Activated CD4-positive, alpha-beta T cell treated with anti-CD3 and anti-CD28 coated beads for 48 hours (primary cell): Measurements from ENCODE around the gene MEST.
"Not testable (repeated sequence)": the region's sequence is repeated elsewhere in the genome, so short reads cannot be mapped to it uniquely, and the experiment has no call there.

Experiments used
- DNase-seq: peaks from one replicate; pipeline ENCODE4 v3.0.0-alpha.2; 2020

Gene MEST

GRCh38 chr7:130491841-130492522 lies at the start of gene MEST:
Gene MEST, plus strand, starts transcription at chr7:130492085. Its CDS starts 229 bp downstream, at chr7:130492314.
- DNase-seq: no peak

- DNase-seq: no peak
These were observed 49.3 kb upstream of the MEST start for GRCh38 chr7:130442601-130443000.

DNA sequence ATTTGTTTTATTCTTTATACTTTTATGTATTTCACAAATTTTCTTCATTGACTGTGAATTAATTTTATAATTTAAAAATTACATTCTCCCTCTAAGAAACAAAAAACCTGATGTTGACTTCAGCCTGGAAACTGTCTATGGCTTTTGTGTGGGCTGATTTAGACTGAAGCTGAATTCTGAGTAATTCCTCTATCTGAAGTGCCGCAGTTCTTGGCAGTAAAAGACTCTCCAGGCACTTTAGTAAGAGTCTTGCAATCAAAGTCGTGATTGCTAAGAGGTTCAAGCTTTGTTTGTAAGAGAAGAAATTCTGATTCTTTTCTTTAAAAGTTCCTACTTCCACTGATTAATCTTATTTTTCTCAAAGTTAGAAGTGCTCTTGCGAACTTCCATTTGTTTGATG lies 47.7 kb upstream of the MEST start:
- no peak for DNase-seq

GRCh38 chr7:130444751-130445407 lies 47.0 kb upstream of the MEST start:
- no peak for DNase-seq

DNA sequence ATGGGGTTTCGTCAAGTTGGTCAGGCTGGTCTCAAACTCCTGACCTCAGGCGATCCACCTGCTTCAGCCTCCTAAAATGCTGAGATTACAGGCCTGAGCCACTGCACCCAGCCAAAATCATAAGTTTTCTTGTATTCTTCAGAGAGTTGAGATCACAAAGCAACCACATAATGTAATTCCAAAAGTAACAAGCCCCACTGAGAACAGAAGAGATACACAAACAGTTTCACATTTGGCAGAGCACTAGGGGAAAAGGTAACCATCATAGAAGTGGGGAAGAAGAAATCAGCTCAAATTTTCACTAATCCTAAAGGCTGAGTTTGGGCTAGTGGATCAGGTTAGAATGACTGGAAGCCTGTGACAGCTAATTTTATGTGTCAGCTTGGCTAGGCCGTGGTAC lies 45.6 kb upstream of the MEST start:
- DNase-seq: no peak

DNA sequence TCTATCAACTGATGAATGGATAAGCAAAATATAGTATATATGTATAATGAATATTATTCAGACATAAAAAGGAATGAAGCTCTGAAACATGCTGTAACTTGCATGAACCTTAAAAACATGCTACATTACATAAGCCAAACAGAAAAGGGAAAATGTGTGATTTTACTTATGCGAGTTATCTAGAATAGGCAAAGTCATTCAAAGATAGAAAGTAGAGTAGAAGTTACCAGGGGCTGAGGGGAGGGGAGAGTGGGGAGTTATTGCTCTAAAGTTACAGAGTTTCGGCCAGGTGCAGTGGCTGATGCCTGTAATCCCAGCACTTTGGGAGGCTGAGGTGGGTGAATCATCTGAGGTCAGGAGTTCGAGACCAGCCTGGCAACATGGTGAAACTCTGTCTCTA lies 40.5 kb upstream of the MEST start:
- DNase-seq: not testable (repeated sequence)

DNA sequence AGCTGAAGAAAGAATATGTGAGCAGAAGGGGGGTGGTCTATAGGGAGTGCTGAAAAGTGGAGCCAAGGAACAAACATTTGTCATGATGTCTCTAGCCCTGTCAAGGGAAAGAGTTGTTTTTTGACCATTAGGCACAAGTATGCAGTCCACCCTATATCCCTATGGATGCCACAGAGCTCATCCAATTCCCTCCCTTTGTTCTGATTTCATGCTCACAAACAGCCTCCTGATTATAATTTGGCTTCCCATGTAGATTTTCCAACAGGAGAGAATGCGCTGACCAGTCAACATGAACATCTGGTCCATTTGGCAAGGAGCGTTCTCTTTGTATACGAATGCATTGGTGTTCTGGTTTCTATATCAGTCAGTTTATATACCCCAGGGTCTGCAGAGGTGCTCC lies 38.9 kb upstream of the MEST start:
- DNase-seq: no peak

GRCh38 chr7:130454959-130455358 lies 36.9 kb upstream of the MEST start:
- no peak for DNase-seq

- no peak for DNase-seq
These were observed 33.6 kb upstream of the MEST start for GRCh38 chr7:130458257-130458656.

DNA sequence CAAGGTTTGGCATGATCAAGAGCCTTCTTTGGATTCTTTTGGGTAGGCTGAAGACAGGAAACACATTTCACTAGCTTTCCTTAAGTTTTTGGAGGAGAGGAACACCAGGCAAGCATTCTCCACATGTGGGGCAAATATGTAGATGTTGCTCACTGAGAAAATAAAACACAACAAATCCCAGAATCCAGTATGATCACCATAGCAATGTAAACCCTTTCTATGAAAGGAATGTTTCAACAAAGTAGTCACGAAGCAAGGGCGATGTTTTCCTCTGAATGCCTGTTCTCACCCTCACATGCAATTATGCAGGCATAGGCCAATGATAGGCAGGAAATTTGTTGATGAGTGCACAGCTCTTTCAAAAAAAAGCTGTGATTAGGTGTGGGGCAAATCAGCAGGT lies 30.6 kb upstream of the MEST start:
- no peak for DNase-seq

- DNase-seq: no peak
These were observed 28.1 kb upstream of the MEST start for GRCh38 chr7:130463553-130464434.

DNA sequence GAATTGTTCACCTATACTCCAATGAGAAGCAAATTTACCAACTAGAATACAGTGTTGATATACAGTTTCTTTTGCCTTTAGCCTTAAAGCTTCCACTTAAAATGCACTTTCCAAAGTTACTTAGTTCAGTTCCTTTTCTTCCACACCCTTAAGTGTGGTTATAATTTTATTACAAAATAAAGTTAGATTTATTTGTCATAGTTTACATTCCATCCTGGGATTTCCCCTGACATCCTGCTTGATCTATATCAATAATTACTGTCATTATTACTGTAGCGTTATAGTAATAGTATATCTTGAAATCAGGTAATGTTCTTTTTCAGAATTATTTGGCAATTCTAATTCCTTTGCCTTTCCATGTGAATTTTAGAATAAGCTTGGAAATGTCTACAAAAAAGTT lies 23.3 kb upstream of the MEST start:
- DNase-seq: no peak

DNA sequence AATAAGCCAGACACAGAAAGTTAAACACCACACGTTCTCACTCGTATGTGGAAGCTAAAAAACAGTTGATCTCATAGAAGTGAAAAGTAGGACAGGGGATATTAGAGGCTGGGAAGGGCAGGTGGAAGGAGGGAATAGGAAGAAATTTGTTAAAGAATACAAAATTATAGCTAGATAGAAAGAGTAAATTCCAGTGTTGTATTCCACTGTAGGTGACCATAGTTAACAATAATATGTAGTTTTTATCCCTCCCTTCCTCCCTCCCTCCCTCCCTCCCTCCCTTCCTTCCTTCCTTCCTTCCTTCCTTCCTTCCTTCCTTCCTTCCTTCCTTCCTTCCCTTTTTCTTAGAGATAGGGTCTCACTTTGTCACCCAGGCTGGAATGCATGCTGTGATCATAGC lies 19.9 kb upstream of the MEST start:
- no peak for DNase-seq

GRCh38 chr7:130473289-130473688 lies 18.6 kb upstream of the MEST start:
- DNase-seq: no peak

DNA sequence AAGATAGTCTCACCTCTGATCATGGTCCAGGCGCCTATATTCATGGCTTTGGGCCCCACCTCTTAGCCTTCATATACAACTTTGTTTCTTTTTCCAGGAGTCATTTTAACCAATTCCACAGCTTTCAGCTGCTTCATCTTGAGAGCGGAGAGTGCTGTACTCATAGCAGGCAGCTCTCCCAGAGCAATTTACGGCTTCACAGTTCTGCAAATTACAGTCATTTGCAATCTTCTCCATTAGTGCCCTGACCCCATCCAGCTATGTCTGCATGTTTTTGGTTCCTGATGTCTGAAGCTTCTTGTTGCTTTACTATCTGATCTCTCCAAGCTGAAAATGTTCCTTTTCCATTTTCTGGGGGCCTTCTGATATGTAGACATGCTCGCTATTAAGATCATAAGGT lies 18.0 kb upstream of the MEST start:
- no peak for DNase-seq

DNA sequence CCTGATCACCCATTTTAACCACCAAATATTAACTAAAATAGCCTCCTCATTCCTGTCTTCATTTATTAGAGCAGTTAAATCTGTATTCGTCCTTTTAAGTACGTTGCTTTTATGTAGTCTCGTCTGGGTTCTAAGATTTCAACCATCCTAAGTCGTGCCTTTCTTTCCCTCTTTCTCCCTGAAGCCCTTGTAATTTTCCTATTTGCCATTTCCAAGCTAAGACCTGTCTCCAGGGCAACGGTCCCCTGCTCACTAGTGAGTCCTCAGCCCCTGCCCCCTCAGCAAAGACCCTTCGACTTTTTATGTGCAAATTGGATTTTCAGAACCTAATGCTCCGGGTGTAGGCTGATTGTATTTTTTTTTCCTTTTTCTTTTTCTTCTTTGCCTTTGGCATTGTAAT lies 16.1 kb upstream of the MEST start:
- DNase-seq: no peak

DNA sequence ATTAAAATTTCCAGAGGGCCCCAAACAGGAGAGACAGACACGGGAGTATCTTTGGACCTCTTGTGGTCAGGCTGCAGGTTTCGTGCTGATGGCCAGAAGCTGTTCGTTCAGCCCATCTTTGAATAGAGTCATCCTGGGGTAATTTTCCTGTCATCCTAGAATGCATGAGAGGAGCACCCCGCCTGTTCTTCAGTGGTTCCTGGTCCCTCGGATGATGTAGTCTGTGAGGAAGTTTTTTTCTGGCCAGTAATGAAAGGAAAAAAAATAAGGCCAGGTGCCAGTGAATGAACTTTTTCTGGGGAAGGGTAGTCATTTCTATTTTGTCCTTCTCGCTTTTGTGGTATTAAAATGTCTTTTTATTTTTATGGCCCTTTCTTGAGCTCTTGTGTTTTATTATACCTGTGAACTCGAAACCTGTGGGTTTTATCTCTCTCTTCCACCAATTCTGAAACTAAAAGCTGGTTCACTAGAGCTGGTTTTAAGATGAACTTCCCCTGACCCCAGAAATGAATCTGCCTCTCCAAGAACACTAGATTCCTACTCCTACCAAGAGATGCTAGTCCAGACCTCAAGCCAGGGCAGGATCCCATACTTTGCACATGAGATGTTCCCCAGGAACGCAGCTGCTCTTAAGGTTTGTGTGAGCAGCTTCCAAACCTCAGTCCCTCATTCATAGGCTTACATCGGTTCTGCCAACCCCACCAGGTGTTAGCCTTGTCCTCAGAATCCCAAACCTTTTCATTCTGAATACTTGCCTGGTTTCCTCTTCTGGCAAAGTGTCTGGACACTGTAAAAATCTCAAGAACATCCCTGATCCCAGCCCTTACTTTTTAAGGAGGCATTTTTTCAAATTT lies 15.4 kb upstream of the MEST start:
- DNase-seq: no peak

GRCh38 chr7:130478991-130479390 lies 12.9 kb upstream of the MEST start:
- DNase-seq: no peak

- no peak for DNase-seq
These were observed 12.0 kb upstream of the MEST start for GRCh38 chr7:130479716-130480400.

- no peak for DNase-seq
These were observed 10.0 kb upstream of the MEST start for GRCh38 chr7:130481898-130482297.

- no peak for DNase-seq
These were observed 8.9 kb upstream of the MEST start for GRCh38 chr7:130483031-130483430.

- no peak for DNase-seq
These were observed 6.2 kb upstream of the MEST start for GRCh38 chr7:130485734-130486113.
